ENCODE data around the gene PTPN4. TPM values are rescaled to one million over a fixed set of nuclear protein-coding genes. Genes with fewer than 3 reads are reported as not detected.
A peak's percentile ranks its signal among the peaks of the same experiment; 100 is the strongest.

The PTPN4 gene
- total RNA-seq, 1 experiment from 2014 or later = 44.5 TPM

- POLR2A ChIA-PET (ENCODE audit: unreplicated experiment) = no interaction called here
- no peaks in the 10 kb centered on the region for H3K9me2 ChIP-seq (replicated peaks; ENCODE audit: low read length)
- no peak overlapping the region for H3K9ac ChIP-seq (ENCODE audit: low read length)
- H3K4me1 ChIP-seq (ENCODE audit: insufficient read depth, low read length) = no peaks in the 10 kb centered on the region
- intact Hi-C loops (cut with micrococcal nuclease) = no loop called here
- TF ChIP-seq CTCF (conservative IDR thresholded peaks at IDR 0.05; ENCODE audit: low read depth, low read length) (peak; percentile 48; the same call in 1 of the 2 replicates), EZH2phosphoT487 (IDR thresholded peaks at IDR 0.05; ENCODE audit: borderline replicate concordance, low read length) (no peak), EZH2 (IDR thresholded peaks at IDR 0.05; ENCODE audit: low read length, unreplicated experiment) (no peak)
- no peaks in the 10 kb centered on the region for H3K9me3 ChIP-seq (ENCODE audit: low read length)
- no peak overlapping the region for H3K27ac ChIP-seq (ENCODE audit: low read length)
- BruUV-seq (replicated peaks) = no TSS peak
- H3K36me3 ChIP-seq (ENCODE audit: low read depth, low read length) = 0 out of 2 replicates have a peak, but pooled peaks cover 2% of the 10 kb centered on the region
- no peak overlapping the region for H3K4me2 ChIP-seq (ENCODE audit: low read length)
- no peaks in the 10 kb centered on the region for H3K79me2 ChIP-seq (ENCODE audit: low read length)
- H3K27me3 ChIP-seq (ENCODE audit: low read length) = no peaks in the 10 kb centered on the region
- no peak for DNase-seq
- CTCF ChIA-PET = no interaction called here
- no peaks in the 10 kb centered on the region for H3F3A ChIP-seq (ENCODE audit: low read length, unreplicated experiment)
- H3K4me3 ChIP-seq (ENCODE audit: low read length) = no peak overlapping the region
- H4K20me1 ChIP-seq (ENCODE audit: low read length) = no peaks in the 10 kb centered on the region
- no peak for ATAC-seq
- no peak overlapping the region for H2AFZ ChIP-seq (ENCODE audit: low read length)
Observed at GRCh38 chr2:120026890-120027289, 267.2 kb downstream of the PTPN4 start.

- ATAC-seq = no peak
- CTCF ChIA-PET = no interaction called here
- 0 out of 2 replicates have a peak, but pooled peaks cover 2% of the 10 kb centered on the region for H3K36me3 ChIP-seq (ENCODE audit: low read depth, low read length)
- DNase-seq = no peak
- no peaks in the 10 kb centered on the region for H3K4me1 ChIP-seq (ENCODE audit: insufficient read depth, low read length)
- no peaks in the 10 kb centered on the region for H3K27me3 ChIP-seq (ENCODE audit: low read length)
- no peak overlapping the region for H2AFZ ChIP-seq (ENCODE audit: low read length)
- POLR2A ChIA-PET (ENCODE audit: unreplicated experiment) = no interaction called here
- H3K79me2 ChIP-seq (ENCODE audit: low read length) = no peaks in the 10 kb centered on the region
- no peak for TF ChIP-seq EZH2 (IDR thresholded peaks at IDR 0.05; ENCODE audit: low read length, unreplicated experiment)
- no peak for TF ChIP-seq CTCF (conservative IDR thresholded peaks at IDR 0.05; ENCODE audit: low read depth, low read length)
- TF ChIP-seq EZH2phosphoT487 (IDR thresholded peaks at IDR 0.05; ENCODE audit: borderline replicate concordance, low read length) = no peak
- no peak overlapping the region for H3K4me3 ChIP-seq (ENCODE audit: low read length)
- H3K9me2 ChIP-seq (replicated peaks; ENCODE audit: low read length) = no peaks in the 10 kb centered on the region
- no TSS peak for BruUV-seq (replicated peaks)
- intact Hi-C loops (cut with micrococcal nuclease) = no loop called here
- H3K4me2 ChIP-seq (ENCODE audit: low read length) = no peak overlapping the region
- H3K9me3 ChIP-seq (ENCODE audit: low read length) = no peaks in the 10 kb centered on the region
- H4K20me1 ChIP-seq (ENCODE audit: low read length) = no peaks in the 10 kb centered on the region
- no peak overlapping the region for H3K27ac ChIP-seq (ENCODE audit: low read length)
- no peak overlapping the region for H3K9ac ChIP-seq (ENCODE audit: low read length)
- H3F3A ChIP-seq (ENCODE audit: low read length, unreplicated experiment) = no peaks in the 10 kb centered on the region
Observed at GRCh38 chr2:120028795-120029194, 269.1 kb downstream of the PTPN4 start.

- ChIA-PET POLR2A (ENCODE audit: unreplicated experiment) (interaction anchor here (0.6 kb wide), 1 partner anchor 25 kb away, joined by 3 read pairs; no protein-coding TSS in a partner anchor), CTCF (no interaction called here)
- no TSS peak for BruUV-seq (replicated peaks)
- intact Hi-C loops (cut with micrococcal nuclease) = no loop called here
- Histone ChIP-seq H3K27me3 (ENCODE audit: low read length) (no peaks in the 10 kb centered on the region), H3K9me2 (replicated peaks; ENCODE audit: low read length) (no peaks in the 10 kb centered on the region), H3K79me2 (ENCODE audit: low read length) (no peaks in the 10 kb centered on the region), H3K36me3 (ENCODE audit: low read depth, low read length) (0 out of 2 replicates have a peak, but pooled peaks cover 2% of the 10 kb centered on the region), H3K4me1 (ENCODE audit: insufficient read depth, low read length) (no peaks in the 10 kb centered on the region), H3K9ac (ENCODE audit: low read length) (no peak overlapping the region), H3K27ac (ENCODE audit: low read length) (no peak overlapping the region), H4K20me1 (ENCODE audit: low read length) (no peaks in the 10 kb centered on the region), H3K9me3 (ENCODE audit: low read length) (no peaks in the 10 kb centered on the region), H3K4me3 (ENCODE audit: low read length) (no peak overlapping the region), H2AFZ (ENCODE audit: low read length) (no peak overlapping the region), H3F3A (ENCODE audit: low read length, unreplicated experiment) (no peaks in the 10 kb centered on the region), H3K4me2 (ENCODE audit: low read length) (no peak overlapping the region)
- DNase-seq (no peak), ATAC-seq (no peak)
- no peak for TF ChIP-seq EZH2phosphoT487 (IDR thresholded peaks at IDR 0.05; ENCODE audit: borderline replicate concordance, low read length)
- TF ChIP-seq CTCF (conservative IDR thresholded peaks at IDR 0.05; ENCODE audit: low read depth, low read length) = no peak
- TF ChIP-seq EZH2 (IDR thresholded peaks at IDR 0.05; ENCODE audit: low read length, unreplicated experiment) = no peak
Observed at GRCh38 chr2:120029672-120030640, 270.2 kb downstream of the PTPN4 start.
